Hepatocyte (in vitro differentiated cells): ENCODE measurements around the gene ZGRF1.

Experiments
- CTCF ChIP-seq: fragments of 200-600 bp; sonication (generic); IDR thresholded peaks from 2 replicates; pipeline ENCODE4 v1.5.1; 2016; ENCODE audit warnings: antibody characterized with exemption, mild to moderate bottlenecking; ENCODE audit not compliant: poor library complexity
- EZH2 ChIP-seq: fragments of 200-600 bp; sonication (generic); IDR thresholded peaks from 2 replicates; pipeline ENCODE4 v1.6.1; 2016; ENCODE audit warnings: antibody characterized with exemption, mild to moderate bottlenecking, borderline replicate concordance

- TF ChIP-seq CTCF (no peak), EZH2 (peak; percentile 94)
These were observed 122.6 kb downstream of the ZGRF1 start for GRCh38 chr4:112513971-112514646.
